Eye (tissue), 1 donor: ENCODE results near the gene CCL11.
"Not testable (repeated sequence)": the region's sequence is repeated elsewhere in the genome, so short reads cannot be mapped to it uniquely, and the experiment has no call there.

Source experiments
- DNase-seq: peaks from one replicate; pipeline ENCODE4 v3.0.0-alpha.2; 2015

The CCL11 gene

DNA sequence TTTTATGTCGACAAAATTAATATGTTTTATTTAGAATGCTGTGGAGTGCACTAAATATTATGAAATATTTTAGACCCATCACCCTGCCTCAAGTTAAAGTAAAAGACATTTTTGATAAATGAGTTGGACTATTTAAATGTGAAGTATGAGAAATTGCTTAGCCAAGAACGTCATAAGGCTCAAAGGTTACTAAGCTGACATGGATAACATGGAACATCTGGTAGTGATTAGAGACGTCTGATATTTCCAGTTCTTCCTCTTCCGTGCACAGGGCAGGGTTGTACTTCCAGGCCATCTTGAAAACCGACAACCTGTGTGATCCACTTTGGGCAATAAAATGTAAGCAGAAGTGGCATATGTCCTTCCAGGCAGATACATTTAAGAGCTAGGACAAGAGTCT, 26.5 kb downstream of the CCL11 start:
- DNase-seq, result no peak

DNA sequence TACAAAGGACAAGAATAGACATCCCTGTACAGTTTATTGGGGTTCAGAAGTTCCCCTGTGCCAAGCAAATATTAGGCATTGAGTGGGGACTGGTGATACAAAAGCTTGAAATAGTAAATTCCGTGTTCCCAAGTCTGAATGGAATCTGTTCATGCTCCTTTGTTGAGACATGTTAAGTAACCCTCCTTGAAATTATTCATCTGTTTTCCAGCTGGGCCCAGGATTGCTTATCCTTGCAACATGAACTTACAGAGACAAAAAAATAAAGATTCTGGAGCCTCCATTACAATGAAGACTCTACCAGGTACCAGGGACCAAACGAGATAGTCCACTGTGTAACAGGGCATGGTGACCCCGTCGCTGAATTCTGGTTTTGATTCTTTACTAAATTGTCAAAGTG, 27.6 kb downstream of the CCL11 start:
- DNase-seq, result no peak

DNA sequence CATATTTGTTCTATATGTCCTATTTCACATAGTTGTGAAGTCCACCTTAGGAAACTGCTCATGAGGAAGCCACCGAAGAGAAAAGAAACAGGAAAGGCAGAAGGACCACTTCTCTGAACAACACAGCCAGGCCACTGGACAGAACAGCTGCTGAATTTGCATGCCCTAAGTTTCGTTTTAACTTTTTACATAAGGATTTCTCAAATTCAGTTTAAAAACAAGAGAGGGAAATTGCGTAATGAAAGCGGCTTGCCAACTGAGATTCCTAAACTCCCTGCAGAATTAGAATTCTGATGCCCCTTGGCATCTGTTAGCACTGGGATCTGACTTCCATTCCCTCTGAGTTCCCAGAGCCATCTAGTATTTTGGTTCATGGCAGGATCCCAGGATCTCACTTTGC, 28.7 kb downstream of the CCL11 start:
- DNase-seq, result no peak

DNA sequence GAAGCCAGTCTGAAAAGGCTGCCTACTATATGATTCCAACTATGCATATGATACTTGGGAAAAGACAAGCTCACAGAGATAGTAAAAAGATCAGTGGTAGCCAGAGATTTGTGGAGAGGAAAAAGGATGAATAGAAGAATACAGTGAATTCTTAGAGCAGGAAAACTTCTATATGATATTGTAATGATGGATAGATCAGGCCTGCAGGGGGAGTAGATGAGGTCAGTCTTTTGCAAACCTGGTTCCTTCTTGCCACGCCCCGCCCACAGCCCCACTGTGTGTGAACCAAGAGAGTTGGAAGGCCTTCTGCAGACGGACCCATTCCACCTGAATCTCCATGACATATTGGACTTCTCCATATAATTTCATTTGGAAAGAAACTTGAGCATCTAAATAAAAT, 32.9 kb downstream of the CCL11 start:
- no peak for DNase-seq

DNA sequence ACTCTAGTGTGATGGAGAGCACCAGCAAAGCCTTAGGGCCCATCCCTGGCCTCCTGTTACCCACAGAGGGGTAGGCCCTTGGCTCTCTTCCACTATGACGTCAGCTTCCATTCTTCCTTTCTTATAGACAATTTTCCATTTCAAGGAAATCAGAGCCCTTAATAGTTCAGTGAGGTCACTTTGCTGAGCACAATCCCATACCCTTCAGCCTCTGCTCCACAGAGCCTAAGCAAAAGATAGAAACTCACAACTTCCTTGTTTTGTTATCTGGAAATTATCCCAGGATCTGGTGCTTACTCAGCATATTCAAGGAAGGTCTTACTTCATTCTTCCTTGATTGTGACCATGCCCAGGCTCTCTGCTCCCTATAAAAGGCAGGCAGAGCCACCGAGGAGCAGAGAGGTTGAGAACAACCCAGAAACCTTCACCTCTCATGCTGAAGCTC, 33.5 kb downstream of the CCL11 start, which contains the start of gene CCL8:
Gene CCL8 (plus strand): TSS at position 397 of the 445 bp plus-strand sequence. CDS start 67 bp downstream, outside the sequence.
- no peak for DNase-seq

DNA sequence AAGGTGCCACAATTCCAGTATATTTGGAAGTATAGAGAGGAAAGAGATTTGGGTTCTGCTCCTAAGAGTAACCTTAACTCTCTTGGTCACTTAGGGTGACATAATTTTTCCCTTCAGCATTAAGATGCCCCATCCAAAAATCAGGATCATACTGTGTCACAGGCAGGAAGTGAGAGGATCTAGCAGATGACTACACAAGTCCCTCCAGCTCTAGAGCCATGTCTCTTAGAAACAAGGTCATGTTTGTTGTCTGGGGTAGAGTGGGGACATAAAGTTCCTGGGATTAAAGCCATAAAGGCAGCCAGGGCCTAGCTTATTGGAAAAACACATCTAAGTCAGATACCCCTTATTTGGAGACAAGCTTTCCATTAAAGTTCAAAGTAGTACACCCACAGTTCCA, 36.4 kb downstream of the CCL11 start:
- no peak for DNase-seq

DNA sequence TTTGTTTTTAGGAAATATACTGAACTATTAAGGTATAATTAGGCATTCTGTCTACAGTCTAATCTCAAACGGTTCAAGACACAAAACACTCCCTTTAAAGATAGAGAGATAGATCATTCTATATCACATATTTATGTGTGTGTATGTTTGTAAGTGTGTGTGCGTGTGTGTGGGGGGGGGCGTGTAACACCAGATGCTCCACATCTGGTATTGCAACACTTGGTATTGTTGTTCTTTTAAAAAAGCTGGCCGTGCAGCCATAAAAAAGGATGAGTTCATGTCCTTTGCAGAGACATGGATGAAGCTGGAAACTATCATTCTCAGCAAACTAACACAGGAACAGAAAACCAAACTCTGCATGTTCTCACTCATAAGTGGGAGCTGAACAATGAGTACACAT, 42.0 kb downstream of the CCL11 start:
- DNase-seq, result not testable (repeated sequence)

DNA sequence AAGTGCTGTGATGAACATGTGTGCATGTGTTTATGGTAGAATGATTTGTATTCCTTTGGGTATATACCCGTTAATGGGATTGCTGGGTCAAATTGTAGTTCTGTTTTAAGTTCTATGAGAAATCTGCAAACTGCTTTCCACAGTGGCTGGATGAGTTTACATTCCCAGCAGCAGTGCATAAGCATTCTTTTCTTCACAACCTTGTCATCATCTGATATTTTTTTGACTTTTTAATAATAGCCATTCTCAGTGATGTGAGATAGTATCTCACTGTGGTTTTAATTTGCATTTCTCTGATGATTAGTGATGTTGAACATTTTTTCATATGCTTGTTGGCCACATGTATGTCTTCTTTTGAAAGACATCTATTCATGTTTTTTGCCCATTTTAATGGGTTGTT, 52.2 kb downstream of the CCL11 start:
- no peak for DNase-seq
